NCI-H1417 treated with DMSO at 0.1 percent for 48 hours (cell line): Measurements from ENCODE around the gene DCAKD.
"Not testable (repeated sequence)": the region's sequence is repeated elsewhere in the genome, so short reads cannot be mapped to it uniquely, and the experiment has no call there.

Experiments
- DNase-seq: peaks from one replicate; lab custom pipeline; 2025; lab: John Stamatoyannopoulos, UW

Gene DCAKD

GRCh38 chr17:45067637-45068036, 16.2 kb upstream of the DCAKD start:
- no peak for DNase-seq

- DNase-seq: no peak
These were observed 11.8 kb upstream of the DCAKD start for GRCh38 chr17:45063198-45063597.

- DNase-seq: no peak
These were observed 10.3 kb upstream of the DCAKD start for GRCh38 chr17:45061606-45062205.

- DNase-seq: peak; percentile 95
These were observed 9.6 kb upstream of the DCAKD start, which contains the start of gene NMT1 for GRCh38 chr17:45060797-45061605. Gene NMT1, plus strand, starts transcription at chr17:45061317. Its CDS starts 13 bp downstream, at chr17:45061330.

GRCh38 chr17:45060382-45060796, 9.0 kb upstream of the DCAKD start:
- no peak for DNase-seq

GRCh38 chr17:45052052-45052772, 780 bp upstream of the DCAKD start:
- peak; percentile 12 for DNase-seq

GRCh38 chr17:45051720-45052051, 254 bp upstream of the DCAKD start:
- DNase-seq: not testable (repeated sequence)

- DNase-seq: no peak
These were observed 862 bp downstream of the DCAKD start for GRCh38 chr17:45050481-45051059.

- no peak for DNase-seq
These were observed 2.5 kb downstream of the DCAKD start for GRCh38 chr17:45048795-45049563.

GRCh38 chr17:45046537-45047125, 4.8 kb downstream of the DCAKD start:
- DNase-seq: no peak

- DNase-seq: no peak
These were observed 7.5 kb downstream of the DCAKD start for GRCh38 chr17:45043813-45044540.

- DNase-seq: no peak
These were observed 8.9 kb downstream of the DCAKD start for GRCh38 chr17:45042346-45043120.

- no peak for DNase-seq
These were observed 11.0 kb downstream of the DCAKD start for GRCh38 chr17:45040459-45040858.

- DNase-seq: no peak
These were observed 12.5 kb downstream of the DCAKD start for GRCh38 chr17:45038728-45039634.

GRCh38 chr17:45036691-45037090, 14.7 kb downstream of the DCAKD start:
- DNase-seq: no peak

- DNase-seq: no peak
These were observed 15.6 kb downstream of the DCAKD start for GRCh38 chr17:45035848-45036247.

GRCh38 chr17:45034599-45034998, 16.8 kb downstream of the DCAKD start:
- no peak for DNase-seq

GRCh38 chr17:45032174-45032541, 19.3 kb downstream of the DCAKD start:
- DNase-seq: no peak
